GM18861 (cell line): ENCODE data around the gene DSC1.
"Not testable (repeated sequence)": the region's sequence is repeated elsewhere in the genome, so short reads cannot be mapped to it uniquely, and the experiment has no call there.

ENCODE experiments used
- ATAC-seq: cut with Tn5 transposase; IDR thresholded peaks from one replicate; pipeline ENCODE4 v1.9.1; 2021; ENCODE audit not compliant: unreplicated experiment

Gene DSC1

GRCh38 chr18:31177369-31177768, 14.7 kb upstream of the DSC1 start:
- ATAC-seq = not testable (repeated sequence)

GRCh38 chr18:31176531-31176930, 13.9 kb upstream of the DSC1 start:
- ATAC-seq = no peak

GRCh38 chr18:31171144-31171839, 8.6 kb upstream of the DSC1 start:
- no peak for ATAC-seq

- no peak for ATAC-seq
Observed at GRCh38 chr18:31170335-31170734, 7.7 kb upstream of the DSC1 start.

GRCh38 chr18:31162419-31162793, 250 bp downstream of the DSC1 start:
- ATAC-seq = no peak

GRCh38 chr18:31161757-31162418, 768 bp downstream of the DSC1 start:
- no peak for ATAC-seq

- ATAC-seq = no peak
Observed at GRCh38 chr18:31156821-31157763, 5.6 kb downstream of the DSC1 start.

- ATAC-seq = no peak
Observed at GRCh38 chr18:31155498-31155897, 7.2 kb downstream of the DSC1 start.

- no peak for ATAC-seq
Observed at GRCh38 chr18:31154181-31154580, 8.5 kb downstream of the DSC1 start.

GRCh38 chr18:31149351-31149750, 13.3 kb downstream of the DSC1 start:
- ATAC-seq = no peak

- ATAC-seq = no peak
Observed at GRCh38 chr18:31148600-31148999, 14.1 kb downstream of the DSC1 start.

- no peak for ATAC-seq
Observed at GRCh38 chr18:31146809-31147208, 15.8 kb downstream of the DSC1 start.

GRCh38 chr18:31143025-31143424, 19.6 kb downstream of the DSC1 start:
- ATAC-seq = no peak

- no peak for ATAC-seq
Observed at GRCh38 chr18:31138709-31139108, 23.9 kb downstream of the DSC1 start.

GRCh38 chr18:31134988-31135529, 27.6 kb downstream of the DSC1 start:
- ATAC-seq = no peak

- no peak for ATAC-seq
Observed at GRCh38 chr18:31129398-31130115, 33.1 kb downstream of the DSC1 start.

- ATAC-seq = no peak
Observed at GRCh38 chr18:31125878-31126277, 36.8 kb downstream of the DSC1 start.

GRCh38 chr18:31123125-31123524, 39.5 kb downstream of the DSC1 start:
- not testable (repeated sequence) for ATAC-seq

- ATAC-seq = no peak
Observed at GRCh38 chr18:31120594-31120993, 42.1 kb downstream of the DSC1 start.

GRCh38 chr18:31116853-31117595, 45.6 kb downstream of the DSC1 start:
- ATAC-seq = no peak
